Activated CD8-positive, alpha-beta memory T cell treated with anti-CD3 and anti-CD28 coated beads, Interleukin-2, amount 10 ng/mL, durations not matched to agents 7 days and 5 days (primary cell): ENCODE results near the gene CACUL1. TPM values are rescaled to one million over a fixed set of nuclear protein-coding genes. Genes with fewer than 3 reads are reported as not detected.
"Not testable (repeated sequence)": the region's sequence is repeated elsewhere in the genome, so short reads cannot be mapped to it uniquely, and the experiment has no call there.

Source experiments
- ATAC-seq: fragments of 150-1000 bp; cut with Tn5 transposase; one replicate; pipeline ENCODE4 v1.10.0; 2021; ENCODE audit warnings: moderate library complexity
- CTCF ChIA-PET: fragments of 350-600 bp; sonication (Branson Sonifier 250); formaldehyde crosslinking; loops from one replicate; lab custom pipeline; 2021; ENCODE audit warnings: antibody characterized with exemption; lab: Charles Lee
- DNase-seq: peaks from one replicate; pipeline ENCODE4 v3.0.0-alpha.2; 2020
- H3K27ac Mint-ChIP-seq: one replicate; pipeline ENCODE4 v1.8.0; 2021; ENCODE audit warnings: mild to moderate bottlenecking, mixed read lengths
- H3K27me3 Mint-ChIP-seq: one replicate; pipeline ENCODE4 v1.8.0; 2021; ENCODE audit warnings: mixed read lengths
- H3K36me3 Mint-ChIP-seq: one replicate; pipeline ENCODE4 v1.8.0; 2021; ENCODE audit warnings: mild to moderate bottlenecking, mixed read lengths
- H3K4me1 Mint-ChIP-seq: one replicate; pipeline ENCODE4 v1.8.0; 2021; ENCODE audit warnings: mixed read lengths
- H3K4me3 Mint-ChIP-seq: one replicate; pipeline ENCODE4 v1.8.0; 2021; ENCODE audit warnings: mild to moderate bottlenecking, moderate library complexity, mixed read lengths
- H3K9me3 Mint-ChIP-seq: one replicate; pipeline ENCODE4 v1.8.0; 2022; ENCODE audit warnings: low read depth, mixed read lengths
- total RNA-seq, 2 experiments: library from RNA; stranded (reverse); gene quantifications; one replicate each; pipeline ENCODE4 v1.2.3, GENCODE V29; 2021

Gene CACUL1
- total RNA-seq, 2 experiments from 2014 or later = 25.6 to 26.4 TPM

DNA sequence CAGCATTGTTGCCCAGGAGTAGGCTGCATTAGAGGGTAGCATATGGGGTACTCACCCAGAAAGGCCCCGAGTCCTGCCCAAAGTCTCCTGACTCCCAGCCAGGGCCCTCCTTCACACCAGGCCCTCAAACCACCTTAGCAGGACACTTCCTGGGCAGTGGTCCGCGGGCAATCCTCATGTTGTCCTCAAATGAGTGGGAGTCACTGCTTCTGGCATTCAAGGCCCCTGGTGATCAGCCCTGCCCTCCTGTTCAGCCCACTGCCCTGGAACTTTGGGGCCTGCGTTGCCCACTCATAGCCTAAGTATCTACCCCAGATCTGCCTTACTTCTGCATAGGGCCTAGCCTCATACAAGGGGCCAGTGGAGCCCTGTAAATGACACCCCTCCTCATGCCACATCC lies 88.4 kb downstream of the CACUL1 start:
- no peaks in the 10 kb centered on the region for H3K4me1 Mint-ChIP-seq
- DNase-seq (no peak), ATAC-seq (no peak)
- no peaks in the 10 kb centered on the region for H3K36me3 Mint-ChIP-seq
- no peak overlapping the region for H3K27ac Mint-ChIP-seq
- H3K4me3 Mint-ChIP-seq = no peak overlapping the region
- CTCF ChIA-PET = no interaction called here
- H3K27me3 Mint-ChIP-seq = peaks cover 4% of the 10 kb centered on the region
- H3K9me3 Mint-ChIP-seq = peaks cover 3% of the 10 kb centered on the region

DNA sequence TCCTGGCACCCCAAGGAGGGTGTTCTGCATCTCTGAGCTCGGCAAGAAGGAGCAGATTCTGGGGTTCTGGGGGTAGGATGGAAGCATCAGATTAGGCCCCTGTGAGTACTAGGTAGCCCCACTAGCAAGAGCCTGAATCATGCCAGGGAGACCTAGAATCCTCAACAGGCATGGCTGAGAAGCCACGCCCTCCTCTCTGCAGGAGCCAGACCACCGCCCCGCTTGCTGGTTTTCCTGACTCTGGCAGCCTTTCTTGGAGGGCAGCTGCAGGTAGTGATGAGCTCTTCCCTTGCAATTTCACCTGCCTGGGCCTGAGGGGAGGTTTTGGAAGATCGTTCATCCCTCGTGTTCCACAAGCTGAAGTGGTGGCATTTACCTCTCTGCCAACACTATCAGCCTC lies 90.4 kb downstream of the CACUL1 start:
- Mint-ChIP-seq H3K27ac (no peak overlapping the region), H3K4me3 (no peak overlapping the region), H3K27me3 (peaks cover 13% of the 10 kb centered on the region), H3K4me1 (peaks cover 4% of the 10 kb centered on the region), H3K36me3 (no peaks in the 10 kb centered on the region), H3K9me3 (peaks cover 3% of the 10 kb centered on the region)
- CTCF ChIA-PET = interaction anchor here (1.4 kb wide), 1 partner anchor 9 kb away, joined by 3 read pairs; no protein-coding TSS in a partner anchor
- ATAC-seq = no peak
- DNase-seq = no peak

DNA sequence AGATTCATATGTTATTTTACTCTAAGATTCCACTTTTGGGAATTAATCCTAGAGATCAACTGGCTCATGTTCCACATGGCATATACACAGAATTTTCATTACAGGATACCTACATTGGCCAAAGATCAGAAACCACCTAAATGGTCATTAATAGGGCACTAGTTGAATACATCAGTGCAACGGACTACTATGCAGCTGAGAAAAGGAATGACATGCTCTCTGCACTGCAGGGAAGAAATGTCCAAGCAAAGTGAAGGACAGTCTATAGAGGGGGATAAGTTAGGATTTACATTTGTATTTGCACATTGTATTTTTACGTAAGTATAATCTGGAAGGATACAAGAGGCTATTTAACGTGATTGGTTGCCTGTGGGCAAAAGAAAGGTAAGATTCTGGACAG lies 91.6 kb downstream of the CACUL1 start:
- DNase-seq = no peak
- Mint-ChIP-seq H3K27ac (no peak overlapping the region), H3K4me1 (peaks cover 11% of the 10 kb centered on the region), H3K27me3 (peaks cover 16% of the 10 kb centered on the region), H3K9me3 (peaks cover 3% of the 10 kb centered on the region), H3K4me3 (no peak overlapping the region), H3K36me3 (no peaks in the 10 kb centered on the region)
- no peak for ATAC-seq
- CTCF ChIA-PET = no interaction called here

DNA sequence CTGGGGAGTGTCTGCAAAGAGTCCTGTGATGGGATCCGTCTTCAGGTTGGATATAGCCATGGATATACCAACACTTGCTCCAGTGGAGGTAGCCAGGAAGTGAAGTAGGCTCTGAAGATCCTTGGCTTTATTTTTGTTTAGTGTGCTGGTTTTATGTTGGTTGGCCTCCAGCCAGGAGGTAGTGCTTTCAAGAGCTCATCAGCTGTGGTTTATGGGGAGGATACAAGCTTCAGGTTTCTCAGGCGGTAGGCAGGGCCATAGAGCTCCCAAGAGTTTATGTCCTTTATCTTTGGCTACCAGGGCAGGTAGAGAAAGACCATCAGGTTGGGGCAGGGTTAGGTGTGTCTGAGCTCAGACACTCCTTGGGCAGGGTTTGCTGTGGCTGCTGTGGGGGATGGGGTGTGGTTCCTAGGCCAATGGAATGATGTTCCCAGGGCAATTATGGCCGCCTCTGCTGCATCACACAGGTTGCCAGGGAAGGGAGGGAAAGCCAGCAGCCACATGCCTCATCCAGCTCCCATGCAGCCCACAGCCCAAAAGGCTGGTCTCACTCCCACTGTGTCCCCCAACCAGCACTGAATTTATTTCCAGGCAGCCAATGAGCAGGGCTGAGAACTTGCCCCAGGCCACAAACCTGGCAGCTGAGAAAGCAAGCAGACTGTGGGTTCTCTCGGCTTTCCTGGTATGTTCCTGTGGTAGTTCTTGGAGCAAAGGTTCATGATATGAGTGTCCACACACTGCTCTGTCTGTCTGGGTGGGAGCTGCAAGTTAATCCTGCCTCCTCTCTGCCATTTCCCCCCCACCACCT lies 92.3 kb downstream of the CACUL1 start:
- peaks cover 16% of the 10 kb centered on the region for H3K4me1 Mint-ChIP-seq
- no peaks in the 10 kb centered on the region for H3K36me3 Mint-ChIP-seq
- H3K9me3 Mint-ChIP-seq = peaks cover 3% of the 10 kb centered on the region
- H3K4me3 Mint-ChIP-seq = no peak overlapping the region
- DNase-seq = no peak
- CTCF ChIA-PET = no interaction called here
- H3K27ac Mint-ChIP-seq = no peak overlapping the region
- peaks cover 20% of the 10 kb centered on the region for H3K27me3 Mint-ChIP-seq
- ATAC-seq = no peak

DNA sequence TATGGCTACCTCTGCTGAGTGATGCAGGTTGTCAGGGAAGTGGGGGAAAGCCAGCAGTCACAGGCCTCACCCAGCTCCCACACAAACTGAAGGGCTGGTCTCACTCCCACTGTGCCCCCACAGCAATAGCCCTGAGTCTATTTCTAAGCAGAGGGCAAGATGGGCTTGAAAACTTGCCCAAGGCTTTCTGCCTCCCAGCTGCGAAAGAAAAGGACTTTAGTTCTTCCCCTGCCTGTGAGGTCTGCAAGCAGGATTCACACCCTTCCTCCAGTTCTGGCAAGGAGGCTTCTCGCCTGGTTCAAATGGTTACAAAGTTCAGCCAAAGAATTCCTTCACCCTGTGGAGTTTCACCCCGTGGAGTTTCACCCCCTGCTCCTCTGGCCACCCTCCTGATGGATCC lies 96.0 kb downstream of the CACUL1 start:
- H3K9me3 Mint-ChIP-seq = peaks cover 3% of the 10 kb centered on the region
- no peak for DNase-seq
- ATAC-seq = no peak
- no peak overlapping the region for H3K27ac Mint-ChIP-seq
- H3K4me1 Mint-ChIP-seq = peaks cover 16% of the 10 kb centered on the region
- H3K27me3 Mint-ChIP-seq = peaks cover 36% of the 10 kb centered on the region
- H3K4me3 Mint-ChIP-seq = no peak overlapping the region
- CTCF ChIA-PET = no interaction called here
- no peaks in the 10 kb centered on the region for H3K36me3 Mint-ChIP-seq

DNA sequence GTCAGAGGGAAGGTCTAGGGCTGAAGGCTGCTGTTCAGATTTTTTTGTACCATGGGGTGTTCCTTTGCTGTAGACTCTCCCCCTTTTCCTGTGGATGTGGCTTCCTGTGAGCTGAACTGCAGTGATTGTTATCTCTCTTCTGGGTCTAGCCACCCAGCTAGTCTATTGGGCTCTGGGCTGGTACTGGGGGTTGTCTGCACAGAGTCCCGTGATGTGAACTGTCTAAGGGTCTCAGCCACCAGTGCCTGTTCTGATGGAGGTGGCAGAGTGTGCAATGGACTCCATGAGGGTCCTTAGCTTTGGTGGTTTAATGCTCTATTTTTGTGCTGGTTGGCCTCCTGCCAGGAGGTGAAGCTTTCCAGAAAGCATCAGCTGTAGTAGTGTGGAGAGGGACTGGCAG lies 96.6 kb downstream of the CACUL1 start:
- not testable (repeated sequence) for DNase-seq, H3K9me3 Mint-ChIP-seq, H3K27ac Mint-ChIP-seq, ATAC-seq, H3K4me3 Mint-ChIP-seq, H3K36me3 Mint-ChIP-seq
- CTCF ChIA-PET = interaction anchor here (1.5 kb wide), 1 partner anchor 89 kb away, joined by 5 read pairs; no protein-coding TSS in a partner anchor
- Mint-ChIP-seq H3K4me1 (peaks cover 16% of the 10 kb centered on the region), H3K27me3 (peaks cover 42% of the 10 kb centered on the region)

DNA sequence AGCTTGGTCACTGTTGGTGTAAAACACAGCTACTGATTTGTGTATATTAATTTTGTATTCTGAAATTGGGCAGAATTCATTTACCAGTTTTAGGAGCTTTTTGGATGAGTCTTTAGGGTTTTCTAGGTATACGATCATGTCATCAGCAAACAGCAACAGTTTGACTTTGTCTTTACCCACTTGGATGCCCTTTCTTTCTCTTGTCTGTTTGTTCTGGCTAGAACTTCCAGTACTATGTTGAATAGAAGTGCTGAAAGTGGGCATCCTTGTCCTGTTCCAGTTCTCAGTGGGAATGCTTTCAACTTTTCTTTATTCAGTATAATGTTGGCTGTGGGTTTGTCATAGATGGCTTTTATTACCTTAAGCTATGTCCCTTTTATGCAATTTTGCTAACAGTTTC lies 109.5 kb downstream of the CACUL1 start:
- H3K27me3 Mint-ChIP-seq = peaks cover 53% of the 10 kb centered on the region
- H3K36me3 Mint-ChIP-seq, ATAC-seq, DNase-seq, CTCF ChIA-PET, H3K9me3 Mint-ChIP-seq, H3K4me1 Mint-ChIP-seq, H3K4me3 Mint-ChIP-seq, H3K27ac Mint-ChIP-seq: not testable (repeated sequence)

DNA sequence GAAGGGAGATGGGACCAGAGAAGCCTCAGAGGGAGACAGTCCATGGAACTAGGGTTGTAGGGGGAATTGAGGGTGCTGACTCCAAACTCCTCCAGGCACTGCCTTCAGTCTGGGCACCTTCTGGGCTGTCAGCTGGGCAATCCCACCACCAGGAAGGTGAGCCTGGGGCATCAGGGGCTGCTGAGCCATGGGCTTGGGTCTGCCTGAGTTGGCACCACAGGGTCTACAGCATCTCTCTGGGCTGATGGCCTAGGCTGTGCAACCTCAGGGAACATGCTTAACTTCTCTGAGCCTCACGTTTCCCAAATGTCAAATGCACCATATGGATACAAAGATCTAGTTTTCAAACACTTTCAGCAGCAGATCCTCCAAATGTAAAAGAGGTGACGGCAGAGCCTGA lies 112.5 kb downstream of the CACUL1 start:
- H3K4me3 Mint-ChIP-seq = no peak overlapping the region
- ATAC-seq (no peak), DNase-seq (no peak)
- H3K27ac Mint-ChIP-seq = no peak overlapping the region
- H3K4me1 Mint-ChIP-seq = no peaks in the 10 kb centered on the region
- no peaks in the 10 kb centered on the region for H3K36me3 Mint-ChIP-seq
- H3K27me3 Mint-ChIP-seq = peaks cover 26% of the 10 kb centered on the region
- CTCF ChIA-PET = no interaction called here
- peaks cover 6% of the 10 kb centered on the region for H3K9me3 Mint-ChIP-seq

DNA sequence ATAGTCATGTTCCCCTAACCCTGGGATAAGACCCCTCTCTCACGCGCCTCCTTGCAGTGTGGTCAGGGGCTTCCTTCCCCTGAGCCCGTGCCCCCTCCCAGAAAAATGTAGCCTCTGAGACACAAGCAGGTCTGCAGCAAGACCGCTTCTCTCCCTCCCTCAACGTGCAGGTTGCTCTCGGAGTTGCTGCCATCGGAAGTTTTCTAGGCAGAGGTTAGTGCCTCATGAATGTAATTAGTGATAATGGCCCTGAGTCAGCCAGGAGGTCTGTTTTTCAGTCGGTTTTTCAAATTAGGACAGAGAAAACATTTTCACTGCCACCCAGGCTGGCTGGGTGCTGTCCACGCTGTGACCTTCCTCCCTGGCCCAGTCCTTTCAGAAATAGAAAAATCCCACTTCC lies 116.1 kb downstream of the CACUL1 start:
- H3K4me1 Mint-ChIP-seq = no peaks in the 10 kb centered on the region
- no peak overlapping the region for H3K4me3 Mint-ChIP-seq
- CTCF ChIA-PET = no interaction called here
- no peak overlapping the region for H3K27ac Mint-ChIP-seq
- DNase-seq = no peak
- H3K27me3 Mint-ChIP-seq = no peaks in the 10 kb centered on the region
- no peaks in the 10 kb centered on the region for H3K36me3 Mint-ChIP-seq
- H3K9me3 Mint-ChIP-seq = peaks cover 6% of the 10 kb centered on the region
- no peak for ATAC-seq

DNA sequence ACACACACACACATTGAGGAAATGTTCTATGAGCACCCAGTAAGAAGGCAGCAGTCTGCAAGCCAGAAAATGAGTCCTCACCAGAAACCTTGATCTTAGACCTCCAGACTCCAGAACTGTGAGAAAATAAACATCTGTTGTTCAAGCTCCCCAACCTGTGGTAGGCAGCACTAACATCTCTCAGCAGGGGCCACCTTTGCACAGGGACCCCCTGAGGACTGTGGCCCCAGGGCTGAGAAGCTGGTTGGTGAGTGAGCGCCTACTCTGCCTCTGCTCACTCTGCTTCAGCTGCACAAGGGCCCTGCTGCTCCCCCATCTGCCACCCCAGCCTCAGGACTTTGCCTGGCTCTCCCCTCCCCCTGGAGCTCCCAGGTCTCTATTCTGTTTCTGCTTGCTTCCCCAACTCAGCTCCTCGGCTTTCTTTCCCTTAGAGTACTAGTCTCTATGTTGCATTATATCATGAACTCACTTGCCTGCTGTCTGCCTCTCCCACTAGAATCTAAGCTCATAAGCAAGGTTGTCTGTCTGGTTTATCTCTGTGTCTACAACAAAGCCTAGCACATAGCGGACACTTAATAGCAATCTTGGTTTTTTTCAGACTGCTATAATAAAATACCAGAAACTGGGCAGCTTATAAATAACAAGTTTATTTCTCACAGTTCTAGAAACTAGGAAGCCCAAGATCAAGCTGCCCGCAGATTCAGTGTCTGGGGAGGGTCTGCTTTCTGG lies 118.9 kb downstream of the CACUL1 start:
- Mint-ChIP-seq H3K36me3 (no peaks in the 10 kb centered on the region), H3K4me1 (no peaks in the 10 kb centered on the region), H3K4me3 (no peak overlapping the region), H3K9me3 (peaks cover 6% of the 10 kb centered on the region), H3K27ac (no peak overlapping the region), H3K27me3 (no peaks in the 10 kb centered on the region)
- no peak for ATAC-seq
- no peak for DNase-seq
- CTCF ChIA-PET = no interaction called here

DNA sequence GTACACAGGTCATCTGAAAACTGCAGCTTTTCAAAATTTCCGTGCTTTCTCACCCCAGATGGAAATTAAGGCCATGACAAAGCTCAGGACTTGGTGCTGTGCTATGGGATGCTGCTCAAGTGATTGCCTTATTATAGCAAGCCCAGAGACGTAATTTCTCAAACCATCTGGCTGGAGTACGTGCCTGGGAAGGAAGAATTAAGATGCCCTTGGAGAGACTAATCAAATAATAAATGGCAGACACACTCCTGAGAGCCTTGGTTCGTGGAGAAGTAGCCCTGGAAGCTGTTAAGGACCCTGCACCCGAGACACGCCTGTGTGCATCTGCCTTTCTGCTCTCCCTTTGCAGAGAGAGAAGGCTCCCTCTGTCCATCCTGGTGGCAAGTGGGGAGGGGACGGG lies 121.0 kb downstream of the CACUL1 start:
- Mint-ChIP-seq H3K36me3 (no peaks in the 10 kb centered on the region), H3K4me1 (no peaks in the 10 kb centered on the region), H3K27me3 (peaks cover 4% of the 10 kb centered on the region), H3K9me3 (no peaks in the 10 kb centered on the region), H3K27ac (no peak overlapping the region), H3K4me3 (no peak overlapping the region)
- CTCF ChIA-PET = no interaction called here
- ATAC-seq = no peak
- no peak for DNase-seq

DNA sequence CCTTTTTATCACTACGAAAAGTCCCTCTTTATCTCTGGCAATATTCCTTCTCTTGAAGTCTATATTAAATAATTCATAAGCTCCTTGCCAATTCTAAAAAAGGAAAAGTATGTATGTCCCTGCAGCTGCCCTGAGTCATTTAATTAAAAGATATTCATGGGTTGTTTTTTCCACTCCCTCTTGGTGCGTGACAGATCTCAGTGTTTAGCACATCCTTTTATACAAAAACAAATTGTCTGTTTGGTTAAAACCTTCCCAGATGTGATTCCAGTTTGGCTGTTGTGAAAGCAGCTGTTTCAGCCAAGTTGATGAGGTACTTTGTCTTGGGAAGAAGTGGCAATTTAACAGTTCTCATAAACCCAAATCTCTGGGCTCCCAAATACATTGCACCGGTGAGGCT lies 125.6 kb downstream of the CACUL1 start:
- DNase-seq (no peak), ATAC-seq (no peak)
- Mint-ChIP-seq H3K27ac (no peak overlapping the region), H3K36me3 (no peaks in the 10 kb centered on the region), H3K4me3 (no peak overlapping the region), H3K27me3 (peaks cover 6% of the 10 kb centered on the region), H3K4me1 (no peaks in the 10 kb centered on the region), H3K9me3 (no peaks in the 10 kb centered on the region)
- CTCF ChIA-PET = no interaction called here

DNA sequence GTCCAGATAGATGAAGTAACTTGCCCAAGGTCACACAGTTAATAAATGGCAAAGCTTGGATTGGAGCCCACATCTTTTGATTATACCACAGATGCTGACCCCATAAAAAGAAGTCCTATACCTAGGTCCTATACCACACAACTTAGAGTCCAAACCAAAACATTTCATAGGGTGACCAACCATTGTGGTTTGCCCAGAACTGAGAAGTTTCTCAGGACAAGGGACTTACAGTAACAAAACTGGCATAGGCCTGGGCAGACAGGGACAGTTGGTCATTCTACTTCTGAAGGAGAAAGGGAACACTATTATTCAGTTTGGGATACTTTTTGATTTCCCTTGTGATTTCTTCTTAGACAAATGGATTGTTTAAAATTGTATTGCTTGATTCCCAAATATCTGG lies 126.4 kb downstream of the CACUL1 start:
- Mint-ChIP-seq H3K4me1 (no peaks in the 10 kb centered on the region), H3K9me3 (no peaks in the 10 kb centered on the region), H3K36me3 (no peaks in the 10 kb centered on the region), H3K27ac (no peak overlapping the region), H3K27me3 (peaks cover 6% of the 10 kb centered on the region), H3K4me3 (no peak overlapping the region)
- no peak for ATAC-seq
- no peak for DNase-seq
- CTCF ChIA-PET = no interaction called here

DNA sequence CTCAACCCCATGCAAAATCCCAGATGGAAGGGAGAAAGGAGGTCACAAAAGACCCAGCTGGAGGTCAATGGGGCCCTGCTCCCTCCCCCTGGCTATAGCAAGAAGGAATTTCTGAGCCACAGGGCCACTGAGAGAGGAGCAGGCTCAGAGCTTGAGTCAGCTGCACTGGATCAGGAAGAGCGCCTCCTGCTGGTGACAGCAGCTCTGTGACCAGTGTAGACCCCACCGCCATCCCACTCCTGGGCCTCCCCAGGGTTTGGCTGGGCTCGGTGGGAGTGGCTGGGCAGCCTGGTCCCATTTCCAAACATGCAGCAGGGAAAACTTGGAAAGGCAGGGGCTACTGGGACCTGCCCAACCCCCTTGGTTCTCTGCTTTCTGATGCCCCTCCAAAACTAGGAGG lies 127.8 kb downstream of the CACUL1 start:
- CTCF ChIA-PET = interaction anchor here (1.0 kb wide), 2 partner anchors 30 to 93 kb away, joined by 3 read pairs; no protein-coding TSS in a partner anchor
- no peak for ATAC-seq
- no peak for DNase-seq
- Mint-ChIP-seq H3K27me3 (peaks cover 9% of the 10 kb centered on the region), H3K36me3 (no peaks in the 10 kb centered on the region), H3K4me1 (no peaks in the 10 kb centered on the region), H3K4me3 (no peak overlapping the region), H3K9me3 (no peaks in the 10 kb centered on the region), H3K27ac (no peak overlapping the region)
